Panc1 (cell line): Measurements from ENCODE around the gene OR1J4. TPM values are rescaled to one million over a fixed set of nuclear protein-coding genes. Genes with fewer than 3 reads are reported as not detected.

ENCODE experiments used
- ATAC-seq: fragments of 200-7000 bp; cut with Tn5 transposase; 2 replicates; pipeline ENCODE4 v1.9.1; 2020; ENCODE audit warnings: mild to moderate bottlenecking, moderate library complexity
- BruUV-seq: library from RNA; stranded (reverse); fragments of 400-500 nt; replicated peaks from 2 replicates; lab custom pipeline; 2021; lab: Mats Ljungman, UMichigan
- CTCF ChIA-PET: fragments of 300-600 bp; sonication (Branson Sonifier 250); formaldehyde crosslinking; loops from one replicate; lab custom pipeline; 2022; ENCODE audit warnings: antibody characterized with exemption; lab: Charles Lee
- POLR2A ChIA-PET: fragments of 300-600 bp; sonication (Branson Sonifier 250); formaldehyde crosslinking; loops from one replicate; lab custom pipeline; 2022; ENCODE audit warnings: antibody characterized with exemption; lab: Charles Lee
- DNase-seq: peaks from one replicate; pipeline ENCODE4 v3.0.0-alpha.2; 2010; ENCODE audit warnings: low read depth, low spot score
- H3K27ac ChIP-seq: 2 replicates; pipeline ENCODE4 v1.5.1; 2011; ENCODE audit warnings: mild to moderate bottlenecking, low read length, inconsistent platforms
- H3K27me3 ChIP-seq: fragments of 200-500 bp; sonication (Bioruptor generic); 2 replicates; pipeline ENCODE4 v1.6.0; 2014; ENCODE audit warnings: low read length, inconsistent platforms; ENCODE audit not compliant: control insufficient read depth, insufficient read depth
- H3K36me3 ChIP-seq: fragments of 200-500 bp; sonication (Bioruptor generic); 2 replicates; pipeline ENCODE4 v1.5.1; 2014; ENCODE audit warnings: inconsistent platforms, mild to moderate bottlenecking, low read length, moderate library complexity; ENCODE audit not compliant: control insufficient read depth, insufficient read depth
- H3K4me1 ChIP-seq: 2 replicates; pipeline ENCODE4 v1.5.1; 2011; ENCODE audit warnings: inconsistent platforms, mild to moderate bottlenecking, low read length, moderate library complexity; ENCODE audit not compliant: control insufficient read depth, insufficient read depth
- H3K4me3 ChIP-seq, 2 experiments: 2 replicates each; pipeline ENCODE4 v1.5.1; 2011 to 2012; ENCODE audit warnings: low read depth in 2 of 2, low read length in 2 of 2, mild to moderate bottlenecking in 2 of 2, inconsistent platforms in 1 of 2, moderate library complexity in 1 of 2
- H3K9me3 ChIP-seq: fragments of 200-500 bp; sonication (Bioruptor generic); 2 replicates; pipeline ENCODE4 v1.5.1; 2014; ENCODE audit warnings: low read depth, mild to moderate bottlenecking, inconsistent platforms, low read length, moderate library complexity; ENCODE audit not compliant: control insufficient read depth, insufficient read depth
- POLR2AphosphoS5 ChIP-seq: IDR thresholded peaks from 2 replicates; pipeline ENCODE4 v1.6.1; 2012; ENCODE audit warnings: mild to moderate bottlenecking, low read depth, low read length, moderate library complexity
- REST ChIP-seq, 2 experiments: IDR thresholded peaks; 2 replicates each; pipeline ENCODE4 v1.6.1; 2011 to 2012; ENCODE audit warnings: low read depth in 2 of 2, control low read depth in 1 of 2, low read length in 1 of 2, mild to moderate bottlenecking in 1 of 2, moderate library complexity in 1 of 2; ENCODE audit not compliant: insufficient read depth in 1 of 2
- SIN3A ChIP-seq: IDR thresholded peaks from 2 replicates; pipeline ENCODE4 v1.6.1; 2012; ENCODE audit warnings: low read depth, mild to moderate bottlenecking, low read length, moderate library complexity, borderline replicate concordance; ENCODE audit not compliant: insufficient read depth
- TCF7L2 ChIP-seq: IDR thresholded peaks from 2 replicates; pipeline ENCODE4 v1.6.1; 2011; ENCODE audit warnings: mild to moderate bottlenecking, low read depth, low read length, inconsistent platforms
- in situ Hi-C: cut with HindIII; loops from 2 replicates; pipeline ENCODE4 v1.10.0; 2016; ENCODE audit warnings: low sequenced_read_pairs, low pct_unique_long_range_greater_than_20kb
- intact Hi-C: fragments of 100-400 bp; cut with micrococcal nuclease; formaldehyde crosslinking; loops from one replicate; pipeline ENCODE4 v1.10.0; 2022; ENCODE audit not compliant: unreplicated experiment
- total RNA-seq: library from RNA; stranded (reverse); gene quantifications from one replicate; pipeline ENCODE4 v1.2.1, GENCODE V29; 2021; ENCODE audit not compliant: unreplicated experiment
- TF ChIP-seq, protein P1 (sequence below): fragments of 450-650 bp; IDR thresholded peaks from 2 replicates; pipeline ENCODE4 v1.5.1; 2017; ENCODE audit warnings: mild to moderate bottlenecking

Gene OR1J4
- total RNA-seq, 1 experiment from 2014 or later = not detected

DNA sequence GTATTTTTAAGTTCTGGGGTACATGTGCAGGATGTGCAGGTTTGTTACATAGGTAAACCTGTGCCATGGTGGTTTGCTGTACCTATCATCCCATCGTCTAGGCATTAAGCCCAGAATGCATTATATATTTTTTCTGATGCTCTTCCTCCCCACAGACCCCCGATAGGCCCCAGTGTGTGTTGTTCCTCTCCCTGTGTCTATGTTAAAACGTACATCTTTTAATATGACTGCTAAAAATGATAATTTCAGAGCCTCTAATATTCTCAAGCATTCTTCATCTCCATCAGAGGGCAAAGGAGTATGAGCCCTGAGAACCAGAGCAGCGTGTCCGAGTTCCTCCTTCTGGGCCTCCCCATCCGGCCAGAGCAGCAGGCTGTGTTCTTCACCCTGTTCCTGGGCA, 8.4 kb upstream of the OR1J4 start, which contains the start of gene OR1J2:
Gene OR1J2 (plus strand): TSS at position 301 of the 400 bp plus-strand sequence. CDS start 0 bp downstream, at position 301.
- ATAC-seq (no peak), DNase-seq (no peak)
- CTCF ChIA-PET = no interaction called here
- H3K9me3 ChIP-seq = no peaks in the 10 kb centered on the region
- H3K4me3 ChIP-seq = no peak within 1 kb of the TSS
- no peak for TF ChIP-seq REST (IDR thresholded peaks at IDR 0.05; ENCODE audit: insufficient read depth in 1 of 2, low read depth in 2 of 2, low read length in 1 of 2)
- TF ChIP-seq SIN3A = no peak
- TF ChIP-seq, protein P1, sequence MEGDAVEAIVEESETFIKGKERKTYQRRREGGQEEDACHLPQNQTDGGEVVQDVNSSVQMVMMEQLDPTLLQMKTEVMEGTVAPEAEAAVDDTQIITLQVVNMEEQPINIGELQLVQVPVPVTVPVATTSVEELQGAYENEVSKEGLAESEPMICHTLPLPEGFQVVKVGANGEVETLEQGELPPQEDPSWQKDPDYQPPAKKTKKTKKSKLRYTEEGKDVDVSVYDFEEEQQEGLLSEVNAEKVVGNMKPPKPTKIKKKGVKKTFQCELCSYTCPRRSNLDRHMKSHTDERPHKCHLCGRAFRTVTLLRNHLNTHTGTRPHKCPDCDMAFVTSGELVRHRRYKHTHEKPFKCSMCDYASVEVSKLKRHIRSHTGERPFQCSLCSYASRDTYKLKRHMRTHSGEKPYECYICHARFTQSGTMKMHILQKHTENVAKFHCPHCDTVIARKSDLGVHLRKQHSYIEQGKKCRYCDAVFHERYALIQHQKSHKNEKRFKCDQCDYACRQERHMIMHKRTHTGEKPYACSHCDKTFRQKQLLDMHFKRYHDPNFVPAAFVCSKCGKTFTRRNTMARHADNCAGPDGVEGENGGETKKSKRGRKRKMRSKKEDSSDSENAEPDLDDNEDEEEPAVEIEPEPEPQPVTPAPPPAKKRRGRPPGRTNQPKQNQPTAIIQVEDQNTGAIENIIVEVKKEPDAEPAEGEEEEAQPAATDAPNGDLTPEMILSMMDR = no peak
- TF ChIP-seq TCF7L2 = no peak
- no peak for TF ChIP-seq POLR2AphosphoS5
- no TSS peak for BruUV-seq
- no peaks in the 10 kb centered on the region for H3K36me3 ChIP-seq
- POLR2A ChIA-PET = no interaction called here
- in situ Hi-C loops = no loop called here
- H3K27ac ChIP-seq = no peak within 1 kb of the TSS
- no peaks in the 10 kb centered on the region for H3K4me1 ChIP-seq
- no peaks in the 10 kb centered on the region; the same call in 1 of the 2 replicates for H3K27me3 ChIP-seq
- intact Hi-C loops = no loop called here

DNA sequence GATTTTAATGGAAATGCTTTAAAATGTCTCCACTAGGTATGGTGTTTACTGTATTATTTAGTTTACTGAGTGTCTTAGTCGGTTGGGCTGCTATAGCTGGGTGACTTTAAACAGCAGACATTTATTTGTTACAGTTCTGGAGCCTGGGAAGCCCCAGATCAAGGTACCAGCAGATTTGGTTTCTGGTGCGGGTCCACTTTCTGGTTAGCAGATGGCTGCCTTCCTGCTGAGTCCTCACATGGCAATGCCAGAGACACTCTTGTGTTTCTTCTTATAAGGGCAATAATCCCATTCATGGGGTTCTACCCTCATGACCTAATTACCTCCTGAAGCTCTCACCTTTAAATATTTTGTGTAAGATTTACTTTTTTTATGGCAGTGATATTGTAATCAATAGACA, 715 bp upstream of the OR1J4 start:
- Histone ChIP-seq H3K9me3 (no peaks in the 10 kb centered on the region), H3K27me3 (no peaks in the 10 kb centered on the region), H3K4me3 (no peak overlapping the region), H3K27ac (no peak overlapping the region), H3K4me1 (no peaks in the 10 kb centered on the region), H3K36me3 (no peaks in the 10 kb centered on the region)
- ChIA-PET CTCF (no interaction called here), POLR2A (no interaction called here)
- DNase-seq = no peak
- intact Hi-C loops (no loop called here), in situ Hi-C loops (no loop called here)
- TF ChIP-seq POLR2AphosphoS5 = no peak
- TF ChIP-seq TCF7L2 = no peak
- TF ChIP-seq, protein P1 = no peak
- TF ChIP-seq SIN3A = no peak
- no peak for TF ChIP-seq REST (IDR thresholded peaks at IDR 0.05; ENCODE audit: insufficient read depth in 1 of 2, low read depth in 2 of 2, low read length in 1 of 2)
- BruUV-seq = no TSS peak
- ATAC-seq = no peak
